ENCODE data around the gene ZNF610. TPM values are rescaled to one million over a fixed set of nuclear protein-coding genes. Genes with fewer than 3 reads are reported as not detected.
A peak's percentile ranks its signal among the peaks of the same experiment; 100 is the strongest.

ZNF610 gene
- polyA plus RNA-seq (2011; rRNA removed) (0.11 TPM in 1 of 2 replicates, not detected in the other), polyA plus RNA-seq (2017; fragmentation: RNase III; extraction: RNeasy Plus Mini Kit Qiagen cat#74134 plus additional on column Dnase treatment) (0.08 TPM in 1 of 3 replicates, not detected in the others), polyA minus RNA-seq (2011; rRNA and poly(A)+ RNA removed) (not detected in 2 replicates)
- polyA plus RNA-seq (2012; cell fraction: cytosol; rRNA removed), result not detected in 2 replicates
- polyA plus RNA-seq (2012; cell fraction: nucleus; rRNA removed), result not detected in 2 replicates

DNA sequence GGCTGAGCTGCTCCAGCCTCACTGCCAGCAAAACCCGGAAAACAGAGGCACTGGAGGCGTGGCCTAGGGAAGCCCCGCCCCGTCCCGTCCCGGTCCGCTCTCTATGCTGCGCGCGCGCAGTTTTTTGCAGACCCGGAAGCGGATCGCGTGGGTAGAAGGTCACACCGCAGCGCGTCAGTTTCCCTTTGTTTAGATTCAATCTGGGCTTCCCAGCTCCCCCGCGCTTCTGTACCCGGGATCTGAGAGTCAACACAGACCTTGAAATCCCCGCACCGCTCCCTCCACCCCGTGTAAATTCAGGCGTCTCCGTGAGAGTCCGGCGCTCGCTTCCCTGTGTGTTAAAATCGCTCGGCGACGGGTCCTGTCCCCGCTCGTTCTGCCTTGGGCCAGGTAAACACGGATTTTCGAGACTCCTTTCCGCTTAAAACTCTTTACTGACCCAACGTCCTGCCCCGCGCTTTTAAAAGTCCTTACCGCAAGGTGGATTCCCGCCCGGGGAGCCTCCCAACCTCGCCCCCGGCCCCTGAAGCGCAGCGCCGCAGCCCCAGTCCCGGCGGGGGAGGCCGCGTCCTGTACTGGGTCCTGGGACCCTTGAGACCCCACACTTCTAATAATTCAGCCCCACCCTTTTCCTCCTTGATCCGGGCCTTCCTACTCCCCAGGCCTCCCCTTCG, at the start of gene ZNF610:
TSS of gene ZNF610 (plus strand) at position 127 of the 674 bp plus-strand sequence. CDS start 12,930 bp downstream, outside the sequence.
- Histone ChIP-seq H3K9me3 (peaks cover 77% of the 10 kb centered on the region), H3K4me3 (no peak within 1 kb of the TSS; the same call in 2 of the 3 replicates), H3K4me1 (no peaks in the 10 kb centered on the region), H3K27ac (no peak within 1 kb of the TSS), H3K4me2 (no peak within 1 kb of the TSS)
- ChIA-PET POLR2A (no interaction called here), CTCF (interaction anchor here (0.8 kb wide), 1 partner anchor 9 kb away, joined by 4 read pairs; no protein-coding TSS in a partner anchor)
- TF ChIP-seq PHF8 (IDR thresholded peaks at IDR 0.05; ENCODE audit: borderline replicate concordance, low read depth), result no peak
- no peak for TF ChIP-seq FOXS1 (CRISPR knock-in tag; IDR thresholded peaks at IDR 0.05)
- no peak for TF ChIP-seq CEBPB (IDR thresholded peaks at IDR 0.05)
- TF ChIP-seq, protein P1, sequence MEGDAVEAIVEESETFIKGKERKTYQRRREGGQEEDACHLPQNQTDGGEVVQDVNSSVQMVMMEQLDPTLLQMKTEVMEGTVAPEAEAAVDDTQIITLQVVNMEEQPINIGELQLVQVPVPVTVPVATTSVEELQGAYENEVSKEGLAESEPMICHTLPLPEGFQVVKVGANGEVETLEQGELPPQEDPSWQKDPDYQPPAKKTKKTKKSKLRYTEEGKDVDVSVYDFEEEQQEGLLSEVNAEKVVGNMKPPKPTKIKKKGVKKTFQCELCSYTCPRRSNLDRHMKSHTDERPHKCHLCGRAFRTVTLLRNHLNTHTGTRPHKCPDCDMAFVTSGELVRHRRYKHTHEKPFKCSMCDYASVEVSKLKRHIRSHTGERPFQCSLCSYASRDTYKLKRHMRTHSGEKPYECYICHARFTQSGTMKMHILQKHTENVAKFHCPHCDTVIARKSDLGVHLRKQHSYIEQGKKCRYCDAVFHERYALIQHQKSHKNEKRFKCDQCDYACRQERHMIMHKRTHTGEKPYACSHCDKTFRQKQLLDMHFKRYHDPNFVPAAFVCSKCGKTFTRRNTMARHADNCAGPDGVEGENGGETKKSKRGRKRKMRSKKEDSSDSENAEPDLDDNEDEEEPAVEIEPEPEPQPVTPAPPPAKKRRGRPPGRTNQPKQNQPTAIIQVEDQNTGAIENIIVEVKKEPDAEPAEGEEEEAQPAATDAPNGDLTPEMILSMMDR (IDR thresholded peaks at IDR 0.05), result no peak
- TF ChIP-seq, protein P2, sequence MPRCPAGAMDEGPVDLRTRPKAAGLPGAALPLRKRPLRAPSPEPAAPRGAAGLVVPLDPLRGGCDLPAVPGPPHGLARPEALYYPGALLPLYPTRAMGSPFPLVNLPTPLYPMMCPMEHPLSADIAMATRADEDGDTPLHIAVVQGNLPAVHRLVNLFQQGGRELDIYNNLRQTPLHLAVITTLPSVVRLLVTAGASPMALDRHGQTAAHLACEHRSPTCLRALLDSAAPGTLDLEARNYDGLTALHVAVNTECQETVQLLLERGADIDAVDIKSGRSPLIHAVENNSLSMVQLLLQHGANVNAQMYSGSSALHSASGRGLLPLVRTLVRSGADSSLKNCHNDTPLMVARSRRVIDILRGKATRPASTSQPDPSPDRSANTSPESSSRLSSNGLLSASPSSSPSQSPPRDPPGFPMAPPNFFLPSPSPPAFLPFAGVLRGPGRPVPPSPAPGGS (IDR thresholded peaks at IDR 0.05), result no peak
- TF ChIP-seq CBX2 (IDR thresholded peaks at IDR 0.05; ENCODE audit: borderline replicate concordance, low read depth), result no peak
- TF ChIP-seq KDM1A (IDR thresholded peaks at IDR 0.05; ENCODE audit: low read depth), result no peak
- TF ChIP-seq ZFP36 (IDR thresholded peaks at IDR 0.05; ENCODE audit: borderline replicate concordance, partially characterized antibody), result no peak
- no peak for FAIRE-seq
- WGBS (ENCODE audit: missing lambda C conversion rate), result 46% methylated on average over 55 of the region's 55 CpGs
- peak in 1 of 2 experiments; percentile 30; a peak in 2 of 6 replicates for ATAC-seq
- DNase-seq (ENCODE audit: low read depth in 1 of 2, low spot score in 1 of 2), result no peak

DNA sequence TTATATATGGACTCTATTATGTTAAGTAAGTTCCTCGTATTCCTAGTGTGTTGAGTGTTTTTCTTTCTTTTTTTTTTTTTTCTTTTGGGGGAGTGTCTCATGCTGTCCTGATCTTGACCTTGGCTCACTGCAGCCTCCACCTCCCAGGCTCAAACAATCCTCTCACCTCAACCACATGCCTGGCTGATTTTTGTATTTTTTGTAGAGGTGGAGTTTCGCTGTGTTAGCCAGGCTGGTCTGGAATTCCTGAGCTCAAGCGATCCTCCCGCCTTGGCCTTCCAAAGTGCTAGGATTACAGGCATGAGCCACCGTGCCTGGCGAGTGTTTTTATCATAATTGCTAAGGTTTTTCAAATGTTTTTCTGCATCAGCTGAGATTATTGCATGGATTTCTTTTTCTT, 49.8 kb upstream of the ZNF610 start:
- H3K4me1 ChIP-seq, result no peaks in the 10 kb centered on the region
- ATAC-seq (no peak), FAIRE-seq (no peak), DNase-seq (ENCODE audit: low read depth in 1 of 2, low spot score in 1 of 2) (no peak)
- peaks cover 100% of the 10 kb centered on the region for H3K9me3 ChIP-seq
- 97% methylated on average over 6 of the region's 6 CpGs for WGBS (ENCODE audit: missing lambda C conversion rate)
- TF ChIP-seq KDM1A (IDR thresholded peaks at IDR 0.05; ENCODE audit: low read depth), result no peak
- no peak for TF ChIP-seq KDM5A (IDR thresholded peaks at IDR 0.05)
- TF ChIP-seq, protein P3, sequence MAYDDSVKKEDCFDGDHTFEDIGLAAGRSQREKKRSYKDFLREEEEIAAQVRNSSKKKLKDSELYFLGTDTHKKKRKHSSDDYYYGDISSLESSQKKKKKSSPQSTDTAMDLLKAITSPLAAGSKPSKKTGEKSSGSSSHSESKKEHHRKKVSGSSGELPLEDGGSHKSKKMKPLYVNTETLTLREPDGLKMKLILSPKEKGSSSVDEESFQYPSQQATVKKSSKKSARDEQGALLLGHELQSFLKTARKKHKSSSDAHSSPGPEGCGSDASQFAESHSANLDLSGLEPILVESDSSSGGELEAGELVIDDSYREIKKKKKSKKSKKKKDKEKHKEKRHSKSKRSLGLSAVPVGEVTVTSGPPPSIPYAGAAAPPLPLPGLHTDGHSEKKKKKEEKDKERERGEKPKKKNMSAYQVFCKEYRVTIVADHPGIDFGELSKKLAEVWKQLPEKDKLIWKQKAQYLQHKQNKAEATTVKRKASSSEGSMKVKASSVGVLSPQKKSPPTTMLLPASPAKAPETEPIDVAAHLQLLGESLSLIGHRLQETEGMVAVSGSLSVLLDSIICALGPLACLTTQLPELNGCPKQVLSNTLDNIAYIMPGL (CRISPR knock-in tag; IDR thresholded peaks at IDR 0.05; ENCODE audit: borderline replicate concordance), result no peak
- no peak for TF ChIP-seq CBX8 (IDR thresholded peaks at IDR 0.05)
- TF ChIP-seq EHF (CRISPR knock-in tag; IDR thresholded peaks at IDR 0.05), result no peak
- TF ChIP-seq, protein P4, sequence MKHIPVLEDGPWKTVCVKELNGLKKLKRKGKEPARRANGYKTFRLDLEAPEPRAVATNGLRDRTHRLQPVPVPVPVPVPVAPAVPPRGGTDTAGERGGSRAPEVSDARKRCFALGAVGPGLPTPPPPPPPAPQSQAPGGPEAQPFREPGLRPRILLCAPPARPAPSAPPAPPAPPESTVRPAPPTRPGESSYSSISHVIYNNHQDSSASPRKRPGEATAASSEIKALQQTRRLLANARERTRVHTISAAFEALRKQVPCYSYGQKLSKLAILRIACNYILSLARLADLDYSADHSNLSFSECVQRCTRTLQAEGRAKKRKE (CRISPR knock-in tag; IDR thresholded peaks at IDR 0.05; ENCODE audit: low read depth), result no peak
- no peak for TF ChIP-seq RARB (CRISPR knock-in tag; IDR thresholded peaks at IDR 0.05)
- TF ChIP-seq ESRRA (IDR thresholded peaks at IDR 0.05; ENCODE audit: borderline replicate concordance, low read length), result no peak
- TF ChIP-seq, protein P5, sequence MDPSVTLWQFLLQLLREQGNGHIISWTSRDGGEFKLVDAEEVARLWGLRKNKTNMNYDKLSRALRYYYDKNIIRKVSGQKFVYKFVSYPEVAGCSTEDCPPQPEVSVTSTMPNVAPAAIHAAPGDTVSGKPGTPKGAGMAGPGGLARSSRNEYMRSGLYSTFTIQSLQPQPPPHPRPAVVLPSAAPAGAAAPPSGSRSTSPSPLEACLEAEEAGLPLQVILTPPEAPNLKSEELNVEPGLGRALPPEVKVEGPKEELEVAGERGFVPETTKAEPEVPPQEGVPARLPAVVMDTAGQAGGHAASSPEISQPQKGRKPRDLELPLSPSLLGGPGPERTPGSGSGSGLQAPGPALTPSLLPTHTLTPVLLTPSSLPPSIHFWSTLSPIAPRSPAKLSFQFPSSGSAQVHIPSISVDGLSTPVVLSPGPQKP (IDR thresholded peaks at IDR 0.05; ENCODE audit: low read depth, low read length), result no peak
- no peak for TF ChIP-seq GATA3 (IDR thresholded peaks at IDR 0.05; ENCODE audit: borderline replicate concordance)
- TF ChIP-seq, protein P6, sequence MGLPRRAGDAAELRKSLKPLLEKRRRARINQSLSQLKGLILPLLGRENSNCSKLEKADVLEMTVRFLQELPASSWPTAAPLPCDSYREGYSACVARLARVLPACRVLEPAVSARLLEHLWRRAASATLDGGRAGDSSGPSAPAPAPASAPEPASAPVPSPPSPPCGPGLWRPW (IDR thresholded peaks at IDR 0.05), result no peak
- TF ChIP-seq FOXS1 (CRISPR knock-in tag; IDR thresholded peaks at IDR 0.05), result no peak
- TF ChIP-seq, protein P1 (IDR thresholded peaks at IDR 0.05), result no peak
- TF ChIP-seq, protein P7, sequence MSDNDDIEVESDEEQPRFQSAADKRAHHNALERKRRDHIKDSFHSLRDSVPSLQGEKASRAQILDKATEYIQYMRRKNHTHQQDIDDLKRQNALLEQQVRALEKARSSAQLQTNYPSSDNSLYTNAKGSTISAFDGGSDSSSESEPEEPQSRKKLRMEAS (IDR thresholded peaks at IDR 0.05), result no peak
- TF ChIP-seq NPAS2 (CRISPR knock-in tag; IDR thresholded peaks at IDR 0.05; ENCODE audit: borderline replicate concordance), result no peak
- TF ChIP-seq HOXB5 (CRISPR knock-in tag; IDR thresholded peaks at IDR 0.05), result no peak
- CTCF ChIA-PET, result interaction anchor here (0.9 kb wide), 1 partner anchor 15 kb away, joined by 3 read pairs; no protein-coding TSS in a partner anchor
- H3K4me3 ChIP-seq, result no peak overlapping the region
- POLR2A ChIA-PET, result no interaction called here
- no peak overlapping the region for H3K27ac ChIP-seq
- H3K4me2 ChIP-seq, result no peak overlapping the region

Data from A549 (cell line).